Right lung (tissue), 5 donors: Measurements from ENCODE around the gene ZWILCH. TPM values are rescaled to one million over a fixed set of nuclear protein-coding genes. Genes with fewer than 3 reads are reported as not detected.

Experiments used
- polyA plus RNA-seq, 5 donors: library from polyadenylated mRNA; unstranded; fragments of 120-200 nt; gene quantifications; one replicate each; pipeline versions ENCODE4 v1.2.1 to v1.2.3, GENCODE V29; 2013; ENCODE audit warnings: inconsistent platforms in 1 of 5, low replicate concordance in 1 of 5; ENCODE audit not compliant: insufficient read length in 5 of 5, insufficient read depth in 1 of 5

ZWILCH gene
- polyA plus RNA-seq, 5 donors = 21.4 to 38.6 (median 28.6) TPM

Other genes with a start within 250 kb of the ZWILCH start
- gene DIS3L, start 211.8 kb upstream of the ZWILCH start, polyA plus RNA-seq = 10 to 100 TPM; 40.8 to 51.3 (median 47.8) TPM
- gene TIPIN, start 148.6 kb upstream of the ZWILCH start, polyA plus RNA-seq = 10 to 100 TPM; 15.5 to 21.8 (median 20.5) TPM
- gene MAP2K1, start 118.4 kb upstream of the ZWILCH start, polyA plus RNA-seq = 10 to 100 TPM; 44.1 to 57.6 (median 53.0) TPM
- gene SNAPC5, start 7.6 kb upstream of the ZWILCH start, polyA plus RNA-seq = 10 to 100 TPM; 25.7 to 31.5 (median 29.2) TPM
- gene RPL4, start 471 bp upstream of the ZWILCH start, polyA plus RNA-seq = 1,000 to 10,000 TPM; 4,151 to 4,706 (median 4,410) TPM
- gene LCTL, start 60.7 kb downstream of the ZWILCH start, polyA plus RNA-seq = under 1 TPM; 0.35 to 0.91 (median 0.44) TPM
- 10 to 100 TPM; 19.0 to 37.5 (median 31.4) TPM for gene SMAD6, start 196.9 kb downstream of the ZWILCH start, polyA plus RNA-seq